Smooth muscle cell (in vitro differentiated cells): ENCODE results near the gene ZNF236. TPM values are rescaled to one million over a fixed set of nuclear protein-coding genes. Genes with fewer than 3 reads are reported as not detected.
"Not testable (repeated sequence)": the region's sequence is repeated elsewhere in the genome, so short reads cannot be mapped to it uniquely, and the experiment has no call there.

Source experiments
- DNase-seq: peaks from one replicate; lab custom pipeline; 2025; ENCODE audit not compliant: unreplicated experiment; lab: John Stamatoyannopoulos, UW
- H2AFZ ChIP-seq: fragments of 200-600 bp; sonication (generic); 2 replicates; pipeline ENCODE4 v1.6.0; 2016; ENCODE audit warnings: antibody characterized with exemption, low read depth, mild to moderate bottlenecking
- H3F3A ChIP-seq: fragments of 200-600 bp; sonication (generic); 2 replicates; pipeline ENCODE4 v1.6.0; 2017; ENCODE audit warnings: antibody characterized with exemption, low read depth
- H3K27ac ChIP-seq: fragments of 200-600 bp; sonication (generic); 2 replicates; pipeline ENCODE4 v1.5.1; 2016; ENCODE audit warnings: low read depth, mild to moderate bottlenecking
- H3K27me3 ChIP-seq: fragments of 200-600 bp; sonication (generic); 2 replicates; pipeline ENCODE4 v1.6.1; 2016; ENCODE audit warnings: low read depth, mild to moderate bottlenecking
- H3K36me3 ChIP-seq: fragments of 200-600 bp; sonication (generic); 2 replicates; pipeline ENCODE4 v1.5.1; 2016; ENCODE audit warnings: low read depth
- H3K4me1 ChIP-seq: fragments of 200-600 bp; sonication (generic); 2 replicates; pipeline ENCODE4 v1.5.1; 2016; ENCODE audit warnings: low read depth
- H3K4me2 ChIP-seq: fragments of 200-600 bp; sonication (generic); 2 replicates; pipeline ENCODE4 v1.6.0; 2016; ENCODE audit warnings: mild to moderate bottlenecking
- H3K4me3 ChIP-seq: fragments of 200-600 bp; sonication (generic); 2 replicates; pipeline ENCODE4 v1.5.1; 2016; ENCODE audit warnings: mild to moderate bottlenecking
- H3K79me2 ChIP-seq: fragments of 200-600 bp; sonication (generic); 2 replicates; pipeline ENCODE4 v1.6.0; 2016; ENCODE audit warnings: low read depth, mild to moderate bottlenecking
- H3K9ac ChIP-seq: fragments of 200-600 bp; sonication (generic); 2 replicates; pipeline ENCODE4 v1.6.0; 2016; ENCODE audit warnings: low read depth
- H3K9me3 ChIP-seq: fragments of 200-600 bp; sonication (generic); replicated peaks from 2 replicates; pipeline ENCODE4 v1.5.1; 2016; ENCODE audit warnings: low read depth
- H4K20me1 ChIP-seq: fragments of 200-600 bp; sonication (generic); 2 replicates; pipeline ENCODE4 v1.6.0; 2016; ENCODE audit warnings: low read depth
- CTCF ChIP-seq: fragments of 200-600 bp; sonication (generic); IDR thresholded peaks from 2 replicates; pipeline ENCODE4 v1.5.1; 2017; ENCODE audit warnings: borderline replicate concordance, mild to moderate bottlenecking, antibody characterized with exemption; ENCODE audit not compliant: insufficient read depth, poor library complexity, severe bottlenecking
- WGBS: methylation state at CpG from one replicate; pipeline ENCODE4 v1.1.7; 2016; ENCODE audit warnings: low lambda C conversion rate; 5-methylcytosine and 5-hydroxymethylcytosine counted together
- polyA plus RNA-seq: library from polyadenylated mRNA; unstranded; fragments of >200 nt; fragmentation: Nextera tagmentation; extraction: Ambion mirVana; gene quantifications from 2 replicates; pipeline ENCODE4 v1.2.1, GENCODE V29; 2016
- total RNA-seq: library from RNA; depleted of rRNA; stranded (reverse); fragments of >200 nt; gene quantifications from 2 replicates; pipeline ENCODE4 v1.2.3, GENCODE V29; 2014

Gene ZNF236
- total and polyA plus RNA-seq, 2 experiments from 2014 or later: 4.1 to 6.2 TPM

GRCh38 chr18:76941284-76941683 is 118.9 kb downstream of the ZNF236 start:
- Histone ChIP-seq H3K27me3 (no peaks in the 10 kb centered on the region), H3K36me3 (no peaks in the 10 kb centered on the region), H3K4me2 (no peak overlapping the region), H3K9me3 (no peaks in the 10 kb centered on the region), H4K20me1 (no peaks in the 10 kb centered on the region), H3K4me1 (no peaks in the 10 kb centered on the region), H3F3A (no peaks in the 10 kb centered on the region), H3K9ac (no peak overlapping the region), H2AFZ (no peak overlapping the region), H3K4me3 (no peak overlapping the region), H3K27ac (no peak overlapping the region), H3K79me2 (no peaks in the 10 kb centered on the region)
- TF ChIP-seq CTCF: no peak
- WGBS: 96% methylated on average over 9 of the region's 9 CpGs
- no peak for DNase-seq

- no peak overlapping the region for H2AFZ ChIP-seq
- TF ChIP-seq CTCF: no peak
- no peak overlapping the region for H3K9ac ChIP-seq
- H3K4me1 ChIP-seq: no peaks in the 10 kb centered on the region
- H3K4me3 ChIP-seq: no peak overlapping the region
- no peaks in the 10 kb centered on the region for H4K20me1 ChIP-seq
- 90% methylated on average over 6 of the region's 6 CpGs for WGBS
- no peak overlapping the region for H3K27ac ChIP-seq
- no peaks in the 10 kb centered on the region for H3K36me3 ChIP-seq
- no peak overlapping the region for H3K4me2 ChIP-seq
- H3K79me2 ChIP-seq: no peaks in the 10 kb centered on the region
- DNase-seq: no peak
- no peaks in the 10 kb centered on the region for H3K9me3 ChIP-seq
- H3K27me3 ChIP-seq: no peaks in the 10 kb centered on the region
- H3F3A ChIP-seq: no peaks in the 10 kb centered on the region
Measured at GRCh38 chr18:76943542-76944339, 121.4 kb downstream of the ZNF236 start.

- not testable (repeated sequence) for H3K9ac ChIP-seq, H2AFZ ChIP-seq, H4K20me1 ChIP-seq, H3K79me2 ChIP-seq, DNase-seq, H3F3A ChIP-seq, H3K27me3 ChIP-seq, H3K27ac ChIP-seq, H3K4me3 ChIP-seq, H3K4me1 ChIP-seq, H3K9me3 ChIP-seq, H3K4me2 ChIP-seq, H3K36me3 ChIP-seq
- 94% methylated on average over 8 of the region's 8 CpGs for WGBS
Measured at GRCh38 chr18:76944346-76944745, 122.0 kb downstream of the ZNF236 start.

- H3F3A ChIP-seq: no peaks in the 10 kb centered on the region
- H3K27ac ChIP-seq: no peak overlapping the region
- H3K36me3 ChIP-seq: peaks cover 7% of the 10 kb centered on the region
- 94% methylated on average over 8 of the region's 8 CpGs for WGBS
- no peaks in the 10 kb centered on the region for H3K79me2 ChIP-seq
- no peaks in the 10 kb centered on the region for H3K9me3 ChIP-seq
- TF ChIP-seq CTCF: no peak
- no peak for DNase-seq
- H3K4me3 ChIP-seq: no peak overlapping the region
- no peaks in the 10 kb centered on the region for H3K27me3 ChIP-seq
- no peak overlapping the region for H3K9ac ChIP-seq
- H2AFZ ChIP-seq: no peak overlapping the region
- no peak overlapping the region for H3K4me2 ChIP-seq
- no peaks in the 10 kb centered on the region for H3K4me1 ChIP-seq
- no peaks in the 10 kb centered on the region for H4K20me1 ChIP-seq
Measured at GRCh38 chr18:76948345-76948744, 126.0 kb downstream of the ZNF236 start.
